Measurements from ENCODE around the gene SETD1B. TPM values are rescaled to one million over a fixed set of nuclear protein-coding genes. Genes with fewer than 3 reads are reported as not detected.

SETD1B gene
- total and polyA plus RNA-seq, 2 donors (not counting 3 experiments of a cell fraction or from before 2014, with no cell fraction given) = 2.6 to 27.0 TPM

DNA sequence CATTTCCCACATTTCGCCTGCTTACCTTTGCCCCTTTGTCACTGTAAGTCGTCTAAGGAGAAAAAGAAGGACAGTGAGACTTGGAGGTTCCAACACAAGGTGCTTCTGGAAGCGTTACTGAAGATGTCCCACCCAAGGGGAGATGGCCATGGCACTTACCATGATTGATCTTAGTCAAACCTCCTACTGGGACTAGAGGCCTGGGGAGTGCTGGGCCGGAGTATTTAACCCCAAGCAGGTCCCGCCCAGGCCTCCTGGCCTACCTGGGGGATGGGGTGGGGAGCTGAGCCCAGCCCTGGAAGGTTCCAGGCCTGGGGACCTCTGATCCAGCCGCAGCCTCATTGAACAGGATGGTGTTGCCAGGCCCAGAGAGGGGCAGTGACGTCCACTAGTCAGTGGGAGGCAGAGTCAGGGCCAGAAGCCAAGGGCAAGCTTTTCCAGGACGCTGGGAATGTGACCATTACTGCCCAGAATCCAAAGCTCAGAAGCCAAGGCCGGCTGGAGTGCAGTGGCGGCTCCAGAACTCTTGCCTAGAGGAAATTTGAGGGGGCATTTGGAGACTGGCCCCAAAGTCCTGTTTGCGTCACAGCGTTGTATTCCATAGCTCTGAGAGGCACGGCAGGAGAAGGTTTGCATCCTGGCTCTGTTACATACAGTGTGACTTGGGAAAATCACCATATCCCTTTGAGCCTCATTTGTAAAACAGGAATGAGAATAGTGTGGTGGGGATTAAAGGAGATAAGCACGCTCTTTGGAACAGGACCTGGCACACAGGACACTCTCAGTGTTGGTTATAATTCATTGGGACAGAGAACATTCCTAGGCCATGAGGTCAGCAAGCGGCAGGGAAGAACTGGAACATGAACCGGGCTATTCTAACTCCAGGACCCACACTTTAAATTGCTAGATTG lies 55.1 kb downstream of the SETD1B start, which contains the start of gene HPD:
Gene HPD (minus strand): TSS at position 198 of the 911 bp plus-strand sequence. CDS start 36 bp downstream, at position 162.
- no peak for FAIRE-seq
- Histone ChIP-seq H3K79me2 (ENCODE audit: control insufficient read depth, insufficient read depth, low read length) (no peaks in the 10 kb centered on the region), H3K36me3 (ENCODE audit: control insufficient read depth in 2 of 2, extremely low read depth in 1 of 2, insufficient read depth in 2 of 2, low read length in 2 of 2) (no peaks in the 10 kb centered on the region), H3K4me1 (ENCODE audit: control insufficient read depth, extremely low read depth, insufficient read depth, low read length) (no peaks in the 10 kb centered on the region), H3K9me1 (replicated peaks; ENCODE audit: control insufficient read depth, extremely low read depth, insufficient read depth, low read length) (no peaks in the 10 kb centered on the region), H3K27me3 (ENCODE audit: control insufficient read depth in 2 of 2, insufficient read depth in 2 of 2, low read length in 2 of 2) (no peaks in the 10 kb centered on the region), H4K20me1 (replicated peaks; ENCODE audit: control insufficient read depth, extremely low read depth, insufficient read depth, low read length) (no peaks in the 10 kb centered on the region), H3K9ac (replicated peaks; ENCODE audit: extremely low read depth, insufficient read depth, low read length) (no peak within 1 kb of the TSS), H3K9me3 (replicated peaks; ENCODE audit: control insufficient read depth, insufficient read depth, low read length) (no peaks in the 10 kb centered on the region), H3K27ac (ENCODE audit: insufficient read depth, low read depth, low read length) (no peak within 1 kb of the TSS), H2AFZ (ENCODE audit: low read depth, low read length) (no peak within 1 kb of the TSS), H3K4me2 (ENCODE audit: insufficient read depth, low read length) (no peak within 1 kb of the TSS), H3K4me3 (replicated peaks in 1 of 3; ENCODE audit: insufficient read depth in 1 of 3, low read depth in 1 of 3, low read length in 3 of 3) (no peak within 1 kb of the TSS)
- no TSS peak for BruUV-seq (replicated peaks)
- TF ChIP-seq JUN (IDR thresholded peaks at IDR 0.05; ENCODE audit: borderline replicate concordance, insufficient read depth, insufficient read length, low read depth) (no peak), GATA2 (IDR thresholded peaks at IDR 0.05; ENCODE audit: insufficient read depth, insufficient read length, low read depth, low read length) (no peak), POLR2A (IDR thresholded peaks at IDR 0.05; ENCODE audit: low read depth, low read length) (no peak), EZH2 (IDR thresholded peaks at IDR 0.05; ENCODE audit: borderline replicate concordance, low read depth, low read length, severe bottlenecking) (no peak), POLR2AphosphoS5 (IDR thresholded peaks at IDR 0.05; ENCODE audit: insufficient read depth, low read depth, low read length) (no peak), FOS (IDR thresholded peaks at IDR 0.05; ENCODE audit: borderline replicate concordance, insufficient read depth, low read length) (no peak), MYC (IDR thresholded peaks at IDR 0.05; ENCODE audit: low read depth, low read length) (no peak)
- TF ChIP-seq, protein P1, sequence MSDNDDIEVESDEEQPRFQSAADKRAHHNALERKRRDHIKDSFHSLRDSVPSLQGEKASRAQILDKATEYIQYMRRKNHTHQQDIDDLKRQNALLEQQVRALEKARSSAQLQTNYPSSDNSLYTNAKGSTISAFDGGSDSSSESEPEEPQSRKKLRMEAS (IDR thresholded peaks at IDR 0.05; ENCODE audit: insufficient read depth, insufficient read length) = no peak
- TF ChIP-seq, protein P2, sequence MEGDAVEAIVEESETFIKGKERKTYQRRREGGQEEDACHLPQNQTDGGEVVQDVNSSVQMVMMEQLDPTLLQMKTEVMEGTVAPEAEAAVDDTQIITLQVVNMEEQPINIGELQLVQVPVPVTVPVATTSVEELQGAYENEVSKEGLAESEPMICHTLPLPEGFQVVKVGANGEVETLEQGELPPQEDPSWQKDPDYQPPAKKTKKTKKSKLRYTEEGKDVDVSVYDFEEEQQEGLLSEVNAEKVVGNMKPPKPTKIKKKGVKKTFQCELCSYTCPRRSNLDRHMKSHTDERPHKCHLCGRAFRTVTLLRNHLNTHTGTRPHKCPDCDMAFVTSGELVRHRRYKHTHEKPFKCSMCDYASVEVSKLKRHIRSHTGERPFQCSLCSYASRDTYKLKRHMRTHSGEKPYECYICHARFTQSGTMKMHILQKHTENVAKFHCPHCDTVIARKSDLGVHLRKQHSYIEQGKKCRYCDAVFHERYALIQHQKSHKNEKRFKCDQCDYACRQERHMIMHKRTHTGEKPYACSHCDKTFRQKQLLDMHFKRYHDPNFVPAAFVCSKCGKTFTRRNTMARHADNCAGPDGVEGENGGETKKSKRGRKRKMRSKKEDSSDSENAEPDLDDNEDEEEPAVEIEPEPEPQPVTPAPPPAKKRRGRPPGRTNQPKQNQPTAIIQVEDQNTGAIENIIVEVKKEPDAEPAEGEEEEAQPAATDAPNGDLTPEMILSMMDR (IDR thresholded peaks at IDR 0.05; ENCODE audit: extremely low read depth in 1 of 2, insufficient read depth in 1 of 2, low read depth in 1 of 2, low read length in 2 of 2) = no peak
- POLR2A ChIA-PET = no interaction called here
- CTCF ChIA-PET = no interaction called here
- no peak for DNase-seq (ENCODE audit: low read depth, low spot score)
- intact Hi-C loops (cut with micrococcal nuclease) = no loop called here
- dilution Hi-C loops (cut with MboI; ENCODE audit: extremely low pct_ligation_motif_present, low sequenced_read_pairs) = no loop called here

Data from endothelial cell of umbilical vein (primary cell).